ENCODE measurements around the gene SDCCAG8.

GRCh38 chr1:243459059-243459458 is 203.2 kb downstream of the SDCCAG8 start:
- TF ChIP-seq CTCF (IDR thresholded peaks at IDR 0.05; ENCODE audit: low read depth, low read length, missing input control) (no peak), MAX (IDR thresholded peaks at IDR 0.05) (no peak), REST (IDR thresholded peaks at IDR 0.05) (no peak), EGR1 (IDR thresholded peaks at IDR 0.05; ENCODE audit: low read depth in 2 of 2) (no peak), NR2F2 (IDR thresholded peaks at IDR 0.05) (no peak), GABPA (IDR thresholded peaks at IDR 0.05 in 1 of 2, conservative IDR thresholded peaks at IDR 0.05 in 1 of 2) (no peak), YY1 (IDR thresholded peaks at IDR 0.05) (no peak), RAD21 (IDR thresholded peaks at IDR 0.05) (no peak), TAF1 (conservative IDR thresholded peaks at IDR 0.05) (no peak), ZBTB33 (IDR thresholded peaks at IDR 0.05) (no peak), FOXA1 (IDR thresholded peaks at IDR 0.05) (no peak), ATF3 (IDR thresholded peaks at IDR 0.05) (no peak)
